ENCODE data around the gene GNAO1. TPM values are rescaled to one million over a fixed set of nuclear protein-coding genes. Genes with fewer than 3 reads are reported as not detected.

GNAO1 gene
- total RNA-seq, 1 donor from 2014 or later: 2.0 TPM

- Mint-ChIP-seq H3K4me1 (peaks cover 2% of the 10 kb centered on the region), H3K9me3 (no peaks in the 10 kb centered on the region), H3K36me3 (ENCODE audit: low read depth) (no peaks in the 10 kb centered on the region), H3K27me3 (peaks cover 24% of the 10 kb centered on the region), H3K27ac (no peak overlapping the region), H3K4me3 (no peak overlapping the region)
- intact Hi-C loops (cut with micrococcal nuclease): no loop called here
- no peak for DNase-seq
Observed at GRCh38 chr16:56268799-56269198, 77.5 kb downstream of the GNAO1 start.

GRCh38 chr16:56269281-56269680 lies 78.0 kb downstream of the GNAO1 start:
- peaks cover 2% of the 10 kb centered on the region for H3K4me1 Mint-ChIP-seq
- peaks cover 29% of the 10 kb centered on the region for H3K27me3 Mint-ChIP-seq
- no peaks in the 10 kb centered on the region for H3K9me3 Mint-ChIP-seq
- intact Hi-C loops (cut with micrococcal nuclease): no loop called here
- H3K27ac Mint-ChIP-seq: no peak overlapping the region
- H3K36me3 Mint-ChIP-seq (ENCODE audit: low read depth): no peaks in the 10 kb centered on the region
- H3K4me3 Mint-ChIP-seq: no peak overlapping the region
- DNase-seq: no peak

- Mint-ChIP-seq H3K9me3 (no peaks in the 10 kb centered on the region), H3K27ac (no peak overlapping the region), H3K27me3 (peaks cover 37% of the 10 kb centered on the region), H3K4me1 (peaks cover 2% of the 10 kb centered on the region), H3K4me3 (no peak overlapping the region), H3K36me3 (ENCODE audit: low read depth) (no peaks in the 10 kb centered on the region)
- no peak for DNase-seq
- intact Hi-C loops (cut with micrococcal nuclease): no loop called here
Observed at GRCh38 chr16:56269811-56270684, 78.8 kb downstream of the GNAO1 start.

GRCh38 chr16:56270828-56271227 lies 79.5 kb downstream of the GNAO1 start:
- Mint-ChIP-seq H3K27ac (no peak overlapping the region), H3K4me3 (no peak overlapping the region), H3K27me3 (peaks cover 43% of the 10 kb centered on the region), H3K4me1 (peaks cover 2% of the 10 kb centered on the region), H3K36me3 (ENCODE audit: low read depth) (no peaks in the 10 kb centered on the region), H3K9me3 (no peaks in the 10 kb centered on the region)
- intact Hi-C loops (cut with micrococcal nuclease): no loop called here
- no peak for DNase-seq

GRCh38 chr16:56272583-56272894 lies 81.2 kb downstream of the GNAO1 start:
- Mint-ChIP-seq H3K27me3 (peaks cover 51% of the 10 kb centered on the region), H3K9me3 (no peaks in the 10 kb centered on the region), H3K27ac (no peak overlapping the region), H3K36me3 (ENCODE audit: low read depth) (no peaks in the 10 kb centered on the region), H3K4me3 (no peak overlapping the region), H3K4me1 (peaks cover 2% of the 10 kb centered on the region)
- intact Hi-C loops (cut with micrococcal nuclease): no loop called here
- no peak for DNase-seq

- Mint-ChIP-seq H3K36me3 (ENCODE audit: low read depth) (no peaks in the 10 kb centered on the region), H3K27ac (no peak overlapping the region), H3K27me3 (peaks cover 47% of the 10 kb centered on the region), H3K9me3 (no peaks in the 10 kb centered on the region), H3K4me3 (no peak overlapping the region), H3K4me1 (peaks cover 4% of the 10 kb centered on the region)
- intact Hi-C loops (cut with micrococcal nuclease): no loop called here
- no peak for DNase-seq
Observed at GRCh38 chr16:56273615-56274014, 82.3 kb downstream of the GNAO1 start.

GRCh38 chr16:56274369-56274768 lies 83.1 kb downstream of the GNAO1 start:
- Mint-ChIP-seq H3K4me3 (no peak overlapping the region), H3K4me1 (peaks cover 12% of the 10 kb centered on the region), H3K27me3 (peaks cover 41% of the 10 kb centered on the region), H3K36me3 (ENCODE audit: low read depth) (no peaks in the 10 kb centered on the region), H3K27ac (no peak overlapping the region), H3K9me3 (no peaks in the 10 kb centered on the region)
- DNase-seq: no peak
- intact Hi-C loops (cut with micrococcal nuclease): no loop called here

GRCh38 chr16:56275076-56275475 lies 83.8 kb downstream of the GNAO1 start:
- peaks cover 19% of the 10 kb centered on the region for H3K4me1 Mint-ChIP-seq
- H3K27ac Mint-ChIP-seq: no peak overlapping the region
- no peaks in the 10 kb centered on the region for H3K9me3 Mint-ChIP-seq
- peaks cover 40% of the 10 kb centered on the region for H3K27me3 Mint-ChIP-seq
- no peak for DNase-seq
- intact Hi-C loops (cut with micrococcal nuclease): no loop called here
- no peaks in the 10 kb centered on the region for H3K36me3 Mint-ChIP-seq (ENCODE audit: low read depth)
- no peak overlapping the region for H3K4me3 Mint-ChIP-seq

GRCh38 chr16:56275801-56276200 lies 84.5 kb downstream of the GNAO1 start:
- no peak overlapping the region for H3K27ac Mint-ChIP-seq
- intact Hi-C loops (cut with micrococcal nuclease): no loop called here
- peaks cover 21% of the 10 kb centered on the region for H3K4me1 Mint-ChIP-seq
- no peak overlapping the region for H3K4me3 Mint-ChIP-seq
- H3K36me3 Mint-ChIP-seq (ENCODE audit: low read depth): no peaks in the 10 kb centered on the region
- H3K27me3 Mint-ChIP-seq: peaks cover 39% of the 10 kb centered on the region
- H3K9me3 Mint-ChIP-seq: no peaks in the 10 kb centered on the region
- DNase-seq: no peak

- intact Hi-C loops (cut with micrococcal nuclease): no loop called here
Observed at GRCh38 chr16:56277075-56277474, 85.8 kb downstream of the GNAO1 start.

GRCh38 chr16:56278196-56278855 lies 87.0 kb downstream of the GNAO1 start:
- Mint-ChIP-seq H3K9me3 (no peaks in the 10 kb centered on the region), H3K27me3 (peaks cover 34% of the 10 kb centered on the region), H3K36me3 (ENCODE audit: low read depth) (no peaks in the 10 kb centered on the region), H3K4me3 (peak overlapping the region; percentile 45), H3K27ac (peak overlapping the region; percentile 1), H3K4me1 (peaks cover 26% of the 10 kb centered on the region)
- intact Hi-C loops (cut with micrococcal nuclease): loop anchor here (2.0 kb wide), 1 partner anchor 80 kb away; no protein-coding TSS in a partner anchor
- DNase-seq: no peak

More at GRCh38 chr16:56277075-56277474, 85.8 kb downstream of the GNAO1 start:
- peaks cover 36% of the 10 kb centered on the region for H3K27me3 Mint-ChIP-seq
- peaks cover 26% of the 10 kb centered on the region for H3K4me1 Mint-ChIP-seq
- H3K9me3 Mint-ChIP-seq: no peaks in the 10 kb centered on the region
- DNase-seq: no peak
- H3K4me3 Mint-ChIP-seq: no peak overlapping the region
- H3K36me3 Mint-ChIP-seq (ENCODE audit: low read depth): no peaks in the 10 kb centered on the region
- H3K27ac Mint-ChIP-seq: no peak overlapping the region

- no peaks in the 10 kb centered on the region for H3K36me3 Mint-ChIP-seq (ENCODE audit: low read depth)
- H3K27me3 Mint-ChIP-seq: peaks cover 26% of the 10 kb centered on the region
- peak overlapping the region; percentile 45 for H3K4me3 Mint-ChIP-seq
- intact Hi-C loops (cut with micrococcal nuclease): loop anchor here (2.0 kb wide), 1 partner anchor 80 kb away; no protein-coding TSS in a partner anchor
- H3K9me3 Mint-ChIP-seq: no peaks in the 10 kb centered on the region
- H3K4me1 Mint-ChIP-seq: peaks cover 26% of the 10 kb centered on the region
- DNase-seq: peak; percentile 86
- H3K27ac Mint-ChIP-seq: peak overlapping the region; percentile 81
Observed at GRCh38 chr16:56279132-56279531, 87.8 kb downstream of the GNAO1 start.

- peaks cover 26% of the 10 kb centered on the region for H3K4me1 Mint-ChIP-seq
- peaks cover 18% of the 10 kb centered on the region for H3K27me3 Mint-ChIP-seq
- no peak overlapping the region for H3K4me3 Mint-ChIP-seq
- H3K9me3 Mint-ChIP-seq: no peaks in the 10 kb centered on the region
- DNase-seq: no peak
- intact Hi-C loops (cut with micrococcal nuclease): loop anchor here (2.0 kb wide), 1 partner anchor 81 kb away; no protein-coding TSS in a partner anchor
- no peak overlapping the region for H3K27ac Mint-ChIP-seq
- no peaks in the 10 kb centered on the region for H3K36me3 Mint-ChIP-seq (ENCODE audit: low read depth)
Observed at GRCh38 chr16:56279914-56280313, 88.6 kb downstream of the GNAO1 start.

GRCh38 chr16:56281249-56281805 lies 90.0 kb downstream of the GNAO1 start:
- Mint-ChIP-seq H3K27me3 (peaks cover 5% of the 10 kb centered on the region), H3K4me1 (peaks cover 26% of the 10 kb centered on the region), H3K36me3 (ENCODE audit: low read depth) (no peaks in the 10 kb centered on the region), H3K27ac (no peak overlapping the region), H3K4me3 (no peak overlapping the region), H3K9me3 (no peaks in the 10 kb centered on the region)
- intact Hi-C loops (cut with micrococcal nuclease): no loop called here
- no peak for DNase-seq
